Fibroblast of lung (primary cell): ENCODE data around the gene PRR5L. TPM values are rescaled to one million over a fixed set of nuclear protein-coding genes. Genes with fewer than 3 reads are reported as not detected.

Experiments used
- DNase-seq, 2 donors: peaks; one replicate each; pipeline versions ENCODE4 v3.0.0 to v3.0.0-alpha.2; 2010; ENCODE audit warnings: low read depth in 2 of 2
- H2AFZ ChIP-seq: 2 replicates; pipeline ENCODE4 v1.5.1; 2012; ENCODE audit warnings: low read length, control low read depth, inconsistent platforms
- H3K27ac ChIP-seq: 2 replicates; pipeline ENCODE4 v1.5.1; 2011; ENCODE audit warnings: low read length, control low read depth; ENCODE audit not compliant: insufficient read depth
- H3K27me3 ChIP-seq: 2 replicates; pipeline ENCODE4 v1.5.1; 2011; ENCODE audit warnings: mild to moderate bottlenecking, low read length; ENCODE audit not compliant: control insufficient read depth, insufficient read depth
- H3K36me3 ChIP-seq: 2 replicates; pipeline ENCODE4 v1.5.1; 2011; ENCODE audit warnings: low read length; ENCODE audit not compliant: control insufficient read depth, insufficient read depth
- H3K4me1 ChIP-seq: 2 replicates; pipeline ENCODE4 v1.5.1; 2011; ENCODE audit warnings: low read length; ENCODE audit not compliant: control insufficient read depth, insufficient read depth; ENCODE audit errors: extremely low read depth
- H3K4me2 ChIP-seq: 2 replicates; pipeline ENCODE4 v1.5.1; 2011; ENCODE audit warnings: low read length, control low read depth; ENCODE audit not compliant: insufficient read depth; ENCODE audit errors: extremely low read depth
- H3K4me3 ChIP-seq, 4 experiments: fragments of 200-600 bp in 1 of 4; sonication (generic) in 1 of 4; replicated peaks in 1 of 4; 2 replicates each; pipeline ENCODE4 v1.5.1; 2011 to 2016; ENCODE audit warnings: low read length in 4 of 4, low read depth in 3 of 4, mild to moderate bottlenecking in 3 of 4, control low read depth in 2 of 4, inconsistent platforms in 1 of 4, mixed read lengths in 1 of 4; ENCODE audit not compliant: insufficient read depth in 1 of 4; ENCODE audit errors: control extremely low read depth in 1 of 4
- H3K79me2 ChIP-seq: 2 replicates; pipeline ENCODE4 v1.5.1; 2012; ENCODE audit warnings: mild to moderate bottlenecking, low read length, inconsistent platforms; ENCODE audit not compliant: control insufficient read depth, insufficient read depth
- H3K9ac ChIP-seq: 2 replicates; pipeline ENCODE4 v1.5.1; 2011; ENCODE audit warnings: mild to moderate bottlenecking, low read length, control low read depth; ENCODE audit not compliant: insufficient read depth
- H3K9me3 ChIP-seq: 2 replicates; pipeline ENCODE4 v1.5.1; 2012; ENCODE audit warnings: low read depth, low read length; ENCODE audit not compliant: control insufficient read depth, insufficient read depth
- H4K20me1 ChIP-seq: 2 replicates; pipeline ENCODE4 v1.5.1; 2011; ENCODE audit warnings: low read length; ENCODE audit not compliant: control insufficient read depth, insufficient read depth; ENCODE audit errors: extremely low read depth
- CTCF ChIP-seq, 2 donors: IDR thresholded peaks in 1 of 2; conservative IDR thresholded peaks in 1 of 2; 1 replicate in 1 of 2; 2 replicates in 1 of 2; pipeline ENCODE4 v1.5.1; 2011 to 2012; ENCODE audit warnings: low read length in 2 of 2, control low read depth in 1 of 2, inconsistent platforms in 1 of 2, low read depth in 1 of 2, mild to moderate bottlenecking in 1 of 2
- EZH2 ChIP-seq: IDR thresholded peaks from 2 replicates; pipeline ENCODE4 v1.5.1; 2012; ENCODE audit warnings: low read length, control low read depth, mild to moderate bottlenecking; ENCODE audit errors: missing control alignments
- polyA plus RNA-seq, 2 donors: library from polyadenylated mRNA; depleted of rRNA in 1 of 2; stranded (reverse) in 1 of 2; unstranded in 1 of 2; fragments of >200 nt; gene quantifications; 2 replicates each; pipeline ENCODE4 v1.2.1, GENCODE V29; 2011 to 2012; ENCODE audit warnings: missing spikeins in 1 of 2
- total RNA-seq: library from RNA; depleted of rRNA; stranded (reverse); fragments of >200 nt; gene quantifications from 2 replicates; pipeline ENCODE4 v1.2.1, GENCODE V29; 2014

PRR5L gene
- total and polyA plus RNA-seq, 2 donors (not counting 1 experiment from before 2014, with no cell fraction given), result 2.8 to 6.3 TPM

- peaks cover 2% of the 10 kb centered on the region for H3K4me1 ChIP-seq
- H3K36me3 ChIP-seq, result no peaks in the 10 kb centered on the region
- no peak overlapping the region for H3K9ac ChIP-seq
- no peaks in the 10 kb centered on the region for H3K9me3 ChIP-seq
- H3K79me2 ChIP-seq, result no peaks in the 10 kb centered on the region
- H3K27me3 ChIP-seq, result peaks cover 2% of the 10 kb centered on the region
- TF ChIP-seq EZH2 (no peak), CTCF (conservative IDR thresholded peaks at IDR 0.05 in 1 of 2, IDR thresholded peaks at IDR 0.05 in 1 of 2; ENCODE audit: low read depth in 1 of 2, low read length in 2 of 2) (no peak)
- no peak overlapping the region for H3K27ac ChIP-seq
- no peak overlapping the region for H2AFZ ChIP-seq
- no peak overlapping the region for H3K4me3 ChIP-seq
- DNase-seq, result no peak
- no peak overlapping the region for H3K4me2 ChIP-seq
- H4K20me1 ChIP-seq, result no peaks in the 10 kb centered on the region
These were observed 151.9 kb downstream of the PRR5L start for GRCh38 chr11:36447947-36448346.

- Histone ChIP-seq H3K9me3 (no peaks in the 10 kb centered on the region), H3K4me2 (peak overlapping the region; percentile 78), H3K9ac (no peak overlapping the region), H3K27me3 (peaks cover 2% of the 10 kb centered on the region), H2AFZ (peak overlapping the region; percentile 77), H4K20me1 (no peaks in the 10 kb centered on the region), H3K36me3 (no peaks in the 10 kb centered on the region), H3K79me2 (no peaks in the 10 kb centered on the region), H3K4me1 (peaks cover 2% of the 10 kb centered on the region), H3K4me3 (peak overlapping the region in 3 of 4 experiments; percentile 27 to 35 (median 29)), H3K27ac (no peak overlapping the region)
- DNase-seq, result peak in 1 of 2 donors; percentile 62
- no peak for TF ChIP-seq CTCF (conservative IDR thresholded peaks at IDR 0.05 in 1 of 2, IDR thresholded peaks at IDR 0.05 in 1 of 2; ENCODE audit: low read depth in 1 of 2, low read length in 2 of 2)
- TF ChIP-seq EZH2, result no peak
These were observed 153.5 kb downstream of the PRR5L start for GRCh38 chr11:36449561-36450096.

GRCh38 chr11:36450110-36450572, 154.1 kb downstream of the PRR5L start:
- Histone ChIP-seq H3K4me2 (peak overlapping the region; percentile 78), H3K27ac (no peak overlapping the region), H3K36me3 (no peaks in the 10 kb centered on the region), H3K79me2 (no peaks in the 10 kb centered on the region), H3K4me3 (peak overlapping the region; percentile 27 to 35 (median 30)), H2AFZ (peak overlapping the region; percentile 77), H3K27me3 (peaks cover 2% of the 10 kb centered on the region), H4K20me1 (no peaks in the 10 kb centered on the region), H3K9me3 (no peaks in the 10 kb centered on the region), H3K4me1 (peaks cover 6% of the 10 kb centered on the region), H3K9ac (no peak overlapping the region)
- no peak for TF ChIP-seq CTCF (conservative IDR thresholded peaks at IDR 0.05 in 1 of 2, IDR thresholded peaks at IDR 0.05 in 1 of 2; ENCODE audit: low read depth in 1 of 2, low read length in 2 of 2)
- no peak for TF ChIP-seq EZH2
- peak in 1 of 2 donors; percentile 25 for DNase-seq
